ENCODE results near the gene ADCK1. TPM values are rescaled to one million over a fixed set of nuclear protein-coding genes. Genes with fewer than 3 reads are reported as not detected.

Gene ADCK1
- polyA plus RNA-seq, 1 experiment: 7.3 TPM

DNA sequence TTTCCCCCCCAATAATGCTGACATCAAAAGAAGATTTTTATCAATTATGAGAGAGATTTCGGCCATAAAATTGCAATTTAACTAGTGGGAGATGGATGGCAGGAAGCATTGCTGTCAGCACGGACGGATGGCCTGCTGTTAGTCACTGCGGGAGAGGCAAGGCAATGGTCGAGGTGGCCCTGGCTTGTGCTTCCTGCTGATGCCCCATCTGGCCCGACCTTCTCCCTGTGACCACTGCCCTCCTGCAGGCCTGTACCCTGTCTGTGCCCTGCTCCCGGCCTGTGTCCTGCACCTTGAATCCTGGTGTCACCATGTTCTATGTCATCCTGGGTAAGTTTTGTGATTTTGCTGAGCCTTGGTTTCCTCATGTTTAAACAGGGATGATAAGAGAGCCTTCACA, 67.6 kb downstream of the ADCK1 start:
- H3K27me3 ChIP-seq (ENCODE audit: control insufficient read depth, insufficient read depth, low read length): no peaks in the 10 kb centered on the region
- H3K36me3 ChIP-seq (ENCODE audit: control insufficient read depth, insufficient read depth, low read length): no peaks in the 10 kb centered on the region
- CTCF ChIA-PET: no interaction called here
- POLR2A ChIA-PET: no interaction called here
- H3K4me3 ChIP-seq (ENCODE audit: low read depth, low read length): no peak overlapping the region
- TF ChIP-seq, protein P1, sequence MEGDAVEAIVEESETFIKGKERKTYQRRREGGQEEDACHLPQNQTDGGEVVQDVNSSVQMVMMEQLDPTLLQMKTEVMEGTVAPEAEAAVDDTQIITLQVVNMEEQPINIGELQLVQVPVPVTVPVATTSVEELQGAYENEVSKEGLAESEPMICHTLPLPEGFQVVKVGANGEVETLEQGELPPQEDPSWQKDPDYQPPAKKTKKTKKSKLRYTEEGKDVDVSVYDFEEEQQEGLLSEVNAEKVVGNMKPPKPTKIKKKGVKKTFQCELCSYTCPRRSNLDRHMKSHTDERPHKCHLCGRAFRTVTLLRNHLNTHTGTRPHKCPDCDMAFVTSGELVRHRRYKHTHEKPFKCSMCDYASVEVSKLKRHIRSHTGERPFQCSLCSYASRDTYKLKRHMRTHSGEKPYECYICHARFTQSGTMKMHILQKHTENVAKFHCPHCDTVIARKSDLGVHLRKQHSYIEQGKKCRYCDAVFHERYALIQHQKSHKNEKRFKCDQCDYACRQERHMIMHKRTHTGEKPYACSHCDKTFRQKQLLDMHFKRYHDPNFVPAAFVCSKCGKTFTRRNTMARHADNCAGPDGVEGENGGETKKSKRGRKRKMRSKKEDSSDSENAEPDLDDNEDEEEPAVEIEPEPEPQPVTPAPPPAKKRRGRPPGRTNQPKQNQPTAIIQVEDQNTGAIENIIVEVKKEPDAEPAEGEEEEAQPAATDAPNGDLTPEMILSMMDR (IDR thresholded peaks at IDR 0.05; ENCODE audit: insufficient read depth, low read depth, low read length): no peak
- no peak for DNase-seq (ENCODE audit: low read depth)

DNA sequence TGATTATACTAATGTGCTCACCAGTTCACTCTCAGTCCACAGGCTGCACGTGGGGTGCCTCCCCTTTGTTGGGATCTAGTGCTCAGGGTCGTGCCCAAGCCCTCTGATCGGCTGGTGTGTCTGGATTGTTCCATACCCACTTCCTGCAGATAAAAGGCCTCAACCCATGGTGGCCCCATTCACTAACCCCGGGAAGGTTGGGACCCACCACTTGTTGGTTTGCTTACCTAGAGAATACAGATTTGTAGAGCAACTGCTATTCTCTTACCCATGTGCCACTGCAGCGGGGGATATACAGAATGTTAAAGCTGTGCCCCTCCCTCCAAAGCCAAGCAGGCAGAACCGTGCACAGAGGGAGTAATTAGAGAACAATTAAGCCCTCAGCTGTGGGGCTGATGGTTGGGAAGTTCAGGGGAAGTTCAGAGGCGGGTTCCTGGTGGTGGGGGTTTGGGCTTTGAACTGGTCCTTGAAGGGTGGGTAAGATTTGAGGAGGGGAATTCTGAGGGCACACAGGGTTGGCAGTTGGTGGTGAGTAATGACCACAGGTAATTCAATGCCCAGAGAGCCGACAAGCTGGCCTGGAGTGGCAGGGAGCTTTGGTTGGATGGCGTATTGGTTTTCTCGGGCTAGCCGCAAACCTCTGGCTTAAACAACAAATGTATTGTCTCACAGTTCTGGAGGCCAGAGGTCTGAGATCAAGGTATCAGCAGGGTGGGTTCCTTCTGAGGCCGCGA, 68.8 kb downstream of the ADCK1 start:
- Histone ChIP-seq H3K4me3 (ENCODE audit: low read depth, low read length) (no peak overlapping the region), H3K27me3 (ENCODE audit: control insufficient read depth, insufficient read depth, low read length) (no peaks in the 10 kb centered on the region), H3K36me3 (ENCODE audit: control insufficient read depth, insufficient read depth, low read length) (no peaks in the 10 kb centered on the region)
- no peak for DNase-seq (ENCODE audit: low read depth)
- CTCF ChIA-PET: interaction anchor here (3.6 kb wide), 1 partner anchor 8 kb away, joined by 20 read pairs; no protein-coding TSS in a partner anchor
- POLR2A ChIA-PET: no interaction called here
- TF ChIP-seq, protein P1 (IDR thresholded peaks at IDR 0.05; ENCODE audit: insufficient read depth, low read depth, low read length): no peak

DNA sequence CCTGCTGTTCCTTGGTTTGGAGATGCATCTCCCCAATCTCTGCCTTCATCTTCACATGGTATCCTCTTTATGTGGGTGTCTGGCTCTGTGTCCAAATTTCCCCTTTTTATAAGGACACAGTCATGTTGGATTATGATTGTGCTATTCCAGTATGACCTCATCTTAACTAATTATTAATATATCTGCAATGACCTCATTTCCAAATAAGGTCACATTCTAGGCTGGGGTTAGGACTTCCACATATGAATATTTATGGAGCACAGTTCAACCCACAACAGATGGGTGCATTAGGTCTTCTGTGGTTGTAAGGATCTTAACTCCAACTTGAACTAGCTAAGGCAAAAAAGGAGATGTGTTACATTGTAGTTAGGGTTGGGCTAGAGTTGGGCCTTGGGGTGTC, 69.4 kb downstream of the ADCK1 start:
- no peak for DNase-seq (ENCODE audit: low read depth)
- ChIA-PET CTCF (interaction anchor here (3.6 kb wide), 1 partner anchor 8 kb away, joined by 20 read pairs; no protein-coding TSS in a partner anchor), POLR2A (no interaction called here)
- H3K4me3 ChIP-seq (ENCODE audit: low read depth, low read length): no peak overlapping the region
- H3K36me3 ChIP-seq (ENCODE audit: control insufficient read depth, insufficient read depth, low read length): no peaks in the 10 kb centered on the region
- TF ChIP-seq, protein P1 (IDR thresholded peaks at IDR 0.05; ENCODE audit: insufficient read depth, low read depth, low read length): no peak
- H3K27me3 ChIP-seq (ENCODE audit: control insufficient read depth, insufficient read depth, low read length): no peaks in the 10 kb centered on the region

DNA sequence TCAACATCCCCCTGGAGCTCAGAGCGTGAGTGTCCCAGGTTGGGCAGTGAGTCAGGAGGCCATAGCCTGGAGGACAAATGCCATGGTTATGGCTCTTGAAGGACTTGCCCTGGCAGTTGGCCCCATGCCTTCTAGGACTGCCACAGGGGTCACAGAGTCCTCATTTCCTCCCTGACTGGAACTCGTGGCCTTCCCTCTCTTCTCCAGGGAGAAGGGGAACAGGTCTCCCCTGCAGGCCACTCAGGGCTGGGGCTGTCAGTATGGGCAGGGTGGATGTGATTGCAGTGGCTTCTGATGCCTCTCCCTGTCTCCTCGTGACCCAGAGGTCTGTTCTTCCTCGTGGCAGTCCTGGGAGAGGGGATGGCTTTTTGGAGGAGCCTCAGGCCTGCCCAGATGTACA, 70.7 kb downstream of the ADCK1 start:
- TF ChIP-seq, protein P1 (IDR thresholded peaks at IDR 0.05; ENCODE audit: insufficient read depth, low read depth, low read length): no peak
- no peak for DNase-seq (ENCODE audit: low read depth)
- H3K27me3 ChIP-seq (ENCODE audit: control insufficient read depth, insufficient read depth, low read length): no peaks in the 10 kb centered on the region
- no peaks in the 10 kb centered on the region for H3K36me3 ChIP-seq (ENCODE audit: control insufficient read depth, insufficient read depth, low read length)
- ChIA-PET POLR2A (interaction anchor here (0.6 kb wide), 1 partner anchor 23 kb away, joined by 3 read pairs; no protein-coding TSS in a partner anchor), CTCF (interaction anchor here (3.6 kb wide), 1 partner anchor 10 kb away, joined by 20 read pairs; no protein-coding TSS in a partner anchor)
- H3K4me3 ChIP-seq (ENCODE audit: low read depth, low read length): no peak overlapping the region

DNA sequence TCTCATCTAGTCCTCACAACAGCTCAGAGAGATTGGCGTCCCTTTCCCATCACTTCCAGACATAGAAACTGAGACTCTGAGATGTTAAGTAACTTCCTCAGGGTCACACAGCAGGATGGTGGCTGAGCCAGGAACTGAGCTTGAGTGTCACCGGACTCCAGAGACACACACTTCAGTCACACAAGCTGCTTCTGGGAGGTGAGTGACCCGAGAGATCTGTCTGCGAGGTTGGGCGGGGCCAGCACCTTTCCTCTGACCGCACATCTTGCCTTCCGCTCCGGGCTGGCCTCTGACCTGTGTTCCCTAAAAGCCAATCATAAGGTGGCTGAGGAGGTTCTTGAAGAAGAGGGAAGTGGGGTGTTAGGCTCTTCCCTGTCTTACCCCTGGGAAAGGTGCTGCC, 72.2 kb downstream of the ADCK1 start:
- Histone ChIP-seq H3K36me3 (ENCODE audit: control insufficient read depth, insufficient read depth, low read length) (no peaks in the 10 kb centered on the region), H3K4me3 (ENCODE audit: low read depth, low read length) (no peak overlapping the region), H3K27me3 (ENCODE audit: control insufficient read depth, insufficient read depth, low read length) (no peaks in the 10 kb centered on the region)
- ChIA-PET POLR2A (no interaction called here), CTCF (interaction anchor here (3.6 kb wide), 1 partner anchor 11 kb away, joined by 20 read pairs; no protein-coding TSS in a partner anchor)
- DNase-seq (ENCODE audit: low read depth): no peak
- TF ChIP-seq, protein P1 (IDR thresholded peaks at IDR 0.05; ENCODE audit: insufficient read depth, low read depth, low read length): no peak

Measured in BJ (cell line).